ENCODE measurements around the gene THRB. TPM values are rescaled to one million over a fixed set of nuclear protein-coding genes. Genes with fewer than 3 reads are reported as not detected.

THRB gene
- total RNA-seq, 2 donors from 2014 or later = 1.2 TPM; not detected in 1

DNA sequence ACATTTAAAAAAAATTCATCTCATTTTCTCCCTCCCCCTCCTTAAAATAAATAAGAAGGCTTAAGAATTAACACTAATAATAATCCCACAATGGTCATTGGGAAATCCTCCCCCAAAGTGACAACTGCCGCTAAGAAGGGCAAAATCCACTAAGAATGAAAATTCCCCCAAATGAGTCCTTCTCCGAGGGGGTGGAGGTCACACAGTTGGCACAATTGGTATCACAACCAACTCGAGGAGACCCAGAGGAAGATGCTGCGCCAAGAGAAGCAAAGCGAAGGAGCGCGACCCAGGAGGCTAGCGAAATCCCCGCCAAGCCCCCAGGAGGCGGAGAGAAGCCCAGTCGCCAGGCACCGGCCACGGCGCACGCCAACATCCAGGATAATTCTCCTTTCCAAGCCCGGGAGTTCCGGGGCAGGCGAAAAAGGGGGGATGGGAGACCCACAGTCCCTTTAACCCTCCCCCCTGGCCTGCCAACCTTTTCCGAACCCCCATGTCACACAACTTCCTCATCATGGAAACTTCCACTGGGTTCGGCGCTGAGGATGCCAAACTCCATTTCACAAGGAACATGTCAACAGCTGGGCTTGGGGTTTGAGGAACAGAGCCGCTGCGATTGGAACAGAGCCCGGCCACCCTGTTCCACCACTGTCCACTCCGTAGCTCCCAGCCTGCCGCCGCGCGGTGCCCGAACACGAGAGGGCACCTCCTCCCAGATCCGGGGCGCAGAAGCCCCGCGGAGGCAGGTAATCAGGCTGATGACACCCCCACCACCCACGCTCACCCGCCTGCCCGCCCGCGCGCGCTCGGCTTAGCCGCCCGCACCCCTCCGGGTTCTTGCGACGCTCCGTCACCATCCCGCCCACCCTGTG, 668 bp downstream of the THRB start:
- ATAC-seq = no peak
- Mint-ChIP-seq H3K4me3 (peak overlapping the region; percentile 42), H3K4me1 (no peaks in the 10 kb centered on the region), H3K27me3 (peaks cover 52% of the 10 kb centered on the region), H3K36me3 (ENCODE audit: low read depth) (peaks cover 2% of the 10 kb centered on the region), H3K27ac (no peak overlapping the region)
- DNase-seq = no peak
- H3K9me3 ChIP-seq (ENCODE audit: control insufficient read depth, low read length, poor library complexity, severe bottlenecking) = no peaks in the 10 kb centered on the region

DNA sequence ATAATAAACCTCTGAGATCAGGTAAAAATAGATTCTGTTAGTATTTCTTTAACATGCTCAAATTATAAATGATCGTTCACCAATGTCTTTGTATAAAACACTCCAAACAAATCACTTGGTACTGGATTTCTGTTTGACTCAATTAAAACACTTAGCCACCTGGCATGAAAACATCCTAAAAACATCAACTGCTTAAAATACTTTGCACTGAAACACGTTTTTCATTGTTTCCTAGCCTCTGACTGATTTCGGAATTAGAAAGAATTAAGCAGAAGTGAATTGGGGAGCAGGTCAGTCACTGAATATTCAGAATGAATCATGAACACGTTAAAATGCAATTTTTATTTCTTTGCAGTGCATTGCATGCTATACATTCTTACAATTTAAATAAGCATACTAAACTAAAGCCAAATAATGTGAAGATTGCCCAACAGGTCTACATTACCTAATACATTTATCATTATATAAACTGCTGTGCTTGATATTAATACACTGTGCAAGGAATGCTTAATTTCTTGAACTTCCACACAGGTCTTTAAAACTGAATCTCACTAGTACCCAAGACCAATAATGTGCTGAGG, 1.6 kb downstream of the THRB start:
- no peak for ATAC-seq
- peaks cover 2% of the 10 kb centered on the region for H3K36me3 Mint-ChIP-seq (ENCODE audit: low read depth)
- H3K4me1 Mint-ChIP-seq = no peaks in the 10 kb centered on the region
- no peak for DNase-seq
- H3K9me3 ChIP-seq (ENCODE audit: control insufficient read depth, low read length, poor library complexity, severe bottlenecking) = no peaks in the 10 kb centered on the region
- no peak overlapping the region for H3K27ac Mint-ChIP-seq
- peaks cover 52% of the 10 kb centered on the region for H3K27me3 Mint-ChIP-seq
- H3K4me3 Mint-ChIP-seq = no peak overlapping the region

GRCh38 chr3:24490151-24490550, 4.5 kb downstream of the THRB start:
- DNase-seq = no peak
- H3K27ac Mint-ChIP-seq = no peak overlapping the region
- no peaks in the 10 kb centered on the region for H3K4me1 Mint-ChIP-seq
- ATAC-seq = no peak
- H3K9me3 ChIP-seq (ENCODE audit: control insufficient read depth, low read length, poor library complexity, severe bottlenecking) = no peaks in the 10 kb centered on the region
- peaks cover 32% of the 10 kb centered on the region for H3K27me3 Mint-ChIP-seq
- H3K4me3 Mint-ChIP-seq = no peak overlapping the region
- H3K36me3 Mint-ChIP-seq (ENCODE audit: low read depth) = no peaks in the 10 kb centered on the region

DNA sequence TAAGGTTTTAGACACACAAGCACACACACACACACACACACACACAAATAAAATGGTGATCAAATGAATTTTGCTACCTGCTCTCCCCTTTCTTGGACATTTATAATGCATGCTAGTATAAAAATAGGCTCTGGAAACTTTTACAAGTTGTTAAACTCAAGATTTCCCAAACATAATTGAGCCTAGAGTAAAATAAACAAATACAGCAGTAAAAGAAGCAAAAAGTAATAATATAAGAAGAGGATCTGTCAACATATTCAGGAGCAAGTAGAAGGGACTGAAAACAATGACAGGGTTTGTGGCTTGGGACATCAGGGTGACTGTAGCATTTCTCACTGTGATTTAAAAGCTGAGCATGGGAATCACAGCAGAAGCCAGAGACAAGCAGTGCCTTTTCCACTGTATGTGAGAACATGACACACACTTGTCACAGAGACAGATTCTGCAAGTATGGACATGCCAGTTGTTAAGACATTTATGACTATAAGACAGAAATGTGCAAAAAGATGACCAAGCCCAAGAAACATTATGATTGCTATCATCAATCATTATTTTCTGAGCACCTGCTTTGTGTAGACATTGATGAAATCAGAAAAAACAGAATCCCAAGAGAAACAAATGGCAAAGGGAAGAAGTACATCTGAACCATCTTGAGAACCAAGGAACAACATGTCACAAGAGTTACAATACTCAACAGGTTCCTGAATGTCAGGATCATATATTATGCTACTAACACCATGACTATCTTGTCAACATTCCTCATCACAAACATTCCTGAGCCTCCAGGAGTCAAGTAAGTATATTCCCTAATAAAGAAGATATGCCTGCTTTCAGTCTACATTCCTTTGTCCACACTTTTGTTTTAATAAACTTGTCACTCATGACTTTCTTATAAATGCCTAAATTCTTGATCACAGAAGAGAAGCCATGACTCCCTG, 7.1 kb downstream of the THRB start:
- H3K36me3 Mint-ChIP-seq (ENCODE audit: low read depth) = no peaks in the 10 kb centered on the region
- H3K27me3 Mint-ChIP-seq = peaks cover 15% of the 10 kb centered on the region
- no peak overlapping the region for H3K4me3 Mint-ChIP-seq
- no peaks in the 10 kb centered on the region for H3K4me1 Mint-ChIP-seq
- H3K27ac Mint-ChIP-seq = no peak overlapping the region
- DNase-seq (no peak), ATAC-seq (no peak)
- H3K9me3 ChIP-seq (ENCODE audit: control insufficient read depth, low read length, poor library complexity, severe bottlenecking) = no peaks in the 10 kb centered on the region

- DNase-seq (no peak), ATAC-seq (no peak)
- Mint-ChIP-seq H3K4me1 (no peaks in the 10 kb centered on the region), H3K27ac (no peak overlapping the region), H3K4me3 (no peak overlapping the region), H3K27me3 (no peaks in the 10 kb centered on the region), H3K36me3 (ENCODE audit: low read depth) (no peaks in the 10 kb centered on the region)
- no peaks in the 10 kb centered on the region for H3K9me3 ChIP-seq (ENCODE audit: control insufficient read depth, low read length, poor library complexity, severe bottlenecking)
Measured at GRCh38 chr3:24485511-24485910, 9.1 kb downstream of the THRB start.

- no peaks in the 10 kb centered on the region for H3K36me3 Mint-ChIP-seq (ENCODE audit: low read depth)
- DNase-seq (no peak), ATAC-seq (no peak)
- no peak overlapping the region for H3K4me3 Mint-ChIP-seq
- no peaks in the 10 kb centered on the region for H3K27me3 Mint-ChIP-seq
- H3K4me1 Mint-ChIP-seq = no peaks in the 10 kb centered on the region
- H3K9me3 ChIP-seq (ENCODE audit: control insufficient read depth, low read length, poor library complexity, severe bottlenecking) = no peaks in the 10 kb centered on the region
- no peak overlapping the region for H3K27ac Mint-ChIP-seq
Measured at GRCh38 chr3:24483873-24484272, 10.8 kb downstream of the THRB start.

DNA sequence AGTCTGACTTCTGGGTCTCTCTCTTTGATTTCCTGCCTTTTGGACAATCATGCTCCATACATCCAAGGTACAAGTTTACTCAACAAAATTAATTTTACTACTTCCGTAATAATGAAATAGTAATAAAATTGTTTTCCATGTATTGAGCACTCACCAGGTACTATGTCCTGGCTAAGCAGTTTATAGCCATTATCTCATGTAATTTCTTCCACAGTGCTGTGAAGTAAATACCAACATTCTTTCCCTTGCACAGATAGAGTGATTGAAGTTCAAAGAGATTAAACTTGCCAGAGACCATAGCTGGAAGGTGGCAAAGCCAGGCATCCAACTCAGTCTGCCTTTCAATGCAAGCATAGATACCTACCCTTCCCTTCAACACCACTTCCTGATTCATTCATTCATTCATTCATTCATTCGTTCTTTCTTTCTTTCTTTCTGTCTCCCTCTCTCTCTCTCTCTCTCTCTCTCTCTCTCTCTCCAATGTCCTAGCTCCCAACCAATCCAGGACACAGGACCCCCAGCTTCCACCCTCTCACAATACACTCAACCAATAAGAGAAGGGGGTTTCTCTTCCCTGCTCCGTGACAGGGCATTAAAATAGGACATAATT, 12.4 kb downstream of the THRB start:
- no peak overlapping the region for H3K27ac Mint-ChIP-seq
- no peak overlapping the region for H3K4me3 Mint-ChIP-seq
- H3K4me1 Mint-ChIP-seq = no peaks in the 10 kb centered on the region
- ATAC-seq (no peak), DNase-seq (no peak)
- H3K27me3 Mint-ChIP-seq = no peaks in the 10 kb centered on the region
- no peaks in the 10 kb centered on the region for H3K9me3 ChIP-seq (ENCODE audit: control insufficient read depth, low read length, poor library complexity, severe bottlenecking)
- H3K36me3 Mint-ChIP-seq (ENCODE audit: low read depth) = no peaks in the 10 kb centered on the region

- Mint-ChIP-seq H3K4me1 (no peaks in the 10 kb centered on the region), H3K27ac (no peak overlapping the region), H3K36me3 (ENCODE audit: low read depth) (no peaks in the 10 kb centered on the region), H3K4me3 (no peak overlapping the region), H3K27me3 (no peaks in the 10 kb centered on the region)
- no peaks in the 10 kb centered on the region for H3K9me3 ChIP-seq (ENCODE audit: control insufficient read depth, low read length, poor library complexity, severe bottlenecking)
- no peak for ATAC-seq
- no peak for DNase-seq
Measured at GRCh38 chr3:24481193-24481592, 13.5 kb downstream of the THRB start.

- H3K27me3 Mint-ChIP-seq = no peaks in the 10 kb centered on the region
- H3K36me3 Mint-ChIP-seq (ENCODE audit: low read depth) = no peaks in the 10 kb centered on the region
- H3K4me3 Mint-ChIP-seq = no peak overlapping the region
- no peaks in the 10 kb centered on the region for H3K9me3 ChIP-seq (ENCODE audit: control insufficient read depth, low read length, poor library complexity, severe bottlenecking)
- DNase-seq (no peak), ATAC-seq (no peak)
- H3K4me1 Mint-ChIP-seq = no peaks in the 10 kb centered on the region
- H3K27ac Mint-ChIP-seq = no peak overlapping the region
Measured at GRCh38 chr3:24480497-24480896, 14.2 kb downstream of the THRB start.

DNA sequence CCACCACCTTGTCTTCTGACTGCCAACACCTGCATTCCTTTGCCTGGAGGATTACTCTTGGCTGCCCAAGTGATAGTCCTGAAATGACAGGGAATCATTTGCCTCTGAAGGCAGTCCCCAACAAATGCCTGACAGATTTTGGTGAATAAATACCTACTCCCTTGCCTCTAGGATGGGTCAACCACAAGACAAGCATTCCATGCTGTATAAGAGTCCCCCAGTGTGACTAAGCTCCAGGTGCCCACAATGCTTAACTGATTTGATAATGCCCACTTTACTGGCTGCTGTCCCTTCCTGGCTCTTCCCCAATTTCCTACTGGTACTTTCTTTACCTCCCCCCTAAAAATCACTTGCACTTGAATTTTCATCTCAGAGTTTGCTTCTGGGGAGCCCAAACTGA, 14.8 kb downstream of the THRB start:
- no peak for ATAC-seq
- Mint-ChIP-seq H3K4me3 (no peak overlapping the region), H3K36me3 (ENCODE audit: low read depth) (no peaks in the 10 kb centered on the region), H3K4me1 (no peaks in the 10 kb centered on the region), H3K27ac (no peak overlapping the region), H3K27me3 (no peaks in the 10 kb centered on the region)
- DNase-seq = no peak
- H3K9me3 ChIP-seq (ENCODE audit: control insufficient read depth, low read length, poor library complexity, severe bottlenecking) = no peaks in the 10 kb centered on the region

GRCh38 chr3:24476871-24477656, 17.6 kb downstream of the THRB start:
- ATAC-seq (no peak), DNase-seq (no peak)
- Mint-ChIP-seq H3K27ac (no peak overlapping the region), H3K4me1 (no peaks in the 10 kb centered on the region), H3K36me3 (ENCODE audit: low read depth) (no peaks in the 10 kb centered on the region), H3K27me3 (no peaks in the 10 kb centered on the region), H3K4me3 (no peak overlapping the region)
- no peaks in the 10 kb centered on the region for H3K9me3 ChIP-seq (ENCODE audit: control insufficient read depth, low read length, poor library complexity, severe bottlenecking)

GRCh38 chr3:24475925-24476324, 18.7 kb downstream of the THRB start:
- no peak overlapping the region for H3K27ac Mint-ChIP-seq
- no peaks in the 10 kb centered on the region for H3K4me1 Mint-ChIP-seq
- H3K9me3 ChIP-seq (ENCODE audit: control insufficient read depth, low read length, poor library complexity, severe bottlenecking) = no peaks in the 10 kb centered on the region
- no peaks in the 10 kb centered on the region for H3K27me3 Mint-ChIP-seq
- DNase-seq = no peak
- no peak overlapping the region for H3K4me3 Mint-ChIP-seq
- H3K36me3 Mint-ChIP-seq (ENCODE audit: low read depth) = no peaks in the 10 kb centered on the region
- no peak for ATAC-seq

Measured in T-helper 17 cell (primary cell).